Activated CD4-positive, alpha-beta T cell treated with anti-CD3 and anti-CD28 coated beads, Interleukin-2, amount 10 ng/mL, durations not matched to agents 24 days and 14 days (primary cell): ENCODE results near the gene ALK. TPM values are rescaled to one million over a fixed set of nuclear protein-coding genes. Genes with fewer than 3 reads are reported as not detected.

Experiments used
- DNase-seq: peaks from one replicate; pipeline ENCODE4 v3.0.0; 2022
- H3K27ac Mint-ChIP-seq: one replicate; pipeline ENCODE4 v1.8.0; 2022; ENCODE audit warnings: mild to moderate bottlenecking, mixed read lengths
- H3K27me3 Mint-ChIP-seq: one replicate; pipeline ENCODE4 v1.8.0; 2022; ENCODE audit warnings: mixed read lengths
- H3K36me3 Mint-ChIP-seq: one replicate; pipeline ENCODE4 v1.8.0; 2022; ENCODE audit warnings: low read depth, mild to moderate bottlenecking, mixed read lengths
- H3K4me1 Mint-ChIP-seq: one replicate; pipeline ENCODE4 v1.8.0; 2021; ENCODE audit warnings: mixed read lengths
- H3K4me3 Mint-ChIP-seq: one replicate; pipeline ENCODE4 v1.8.0; 2022; ENCODE audit warnings: mild to moderate bottlenecking, moderate library complexity, mixed read lengths
- H3K9me3 Mint-ChIP-seq: one replicate; pipeline ENCODE4 v1.8.0; 2021; ENCODE audit warnings: mixed read lengths
- intact Hi-C: fragments of 100-400 bp; cut with micrococcal nuclease; formaldehyde crosslinking; loops from one replicate; pipeline ENCODE4 v1.15.1; 2023
- total RNA-seq: library from RNA; stranded (reverse); gene quantifications from 2 replicates; pipeline ENCODE4 v1.2.3, GENCODE V29; 2022

The ALK gene
- total RNA-seq, 1 donor from 2014 or later, result not detected

DNA sequence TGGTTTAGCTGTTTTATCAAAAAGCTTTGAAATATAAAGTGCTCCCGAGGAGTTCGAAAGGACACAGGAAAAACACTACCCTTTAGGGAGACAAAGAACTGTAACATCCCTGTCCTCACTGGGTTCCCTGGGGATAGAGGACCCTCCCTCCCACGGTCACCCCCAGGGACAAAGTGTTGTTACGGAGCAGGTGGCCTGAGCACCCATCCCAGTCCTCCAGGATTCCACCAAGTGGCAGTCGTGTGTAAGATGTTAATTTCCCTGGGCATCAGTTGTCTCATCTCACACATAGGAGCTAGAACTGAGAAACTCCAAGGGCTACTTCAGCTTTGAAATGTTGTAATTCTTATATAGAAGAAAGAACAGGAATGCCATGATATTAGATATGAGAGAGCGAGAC is 137.7 kb downstream of the ALK start:
- H3K27ac Mint-ChIP-seq, result no peak overlapping the region
- H3K4me1 Mint-ChIP-seq, result peaks cover 2% of the 10 kb centered on the region
- H3K4me3 Mint-ChIP-seq, result no peak overlapping the region
- no peak for DNase-seq
- H3K36me3 Mint-ChIP-seq, result no peaks in the 10 kb centered on the region
- H3K9me3 Mint-ChIP-seq, result no peaks in the 10 kb centered on the region
- H3K27me3 Mint-ChIP-seq, result no peaks in the 10 kb centered on the region
- intact Hi-C loops, result no loop called here

DNA sequence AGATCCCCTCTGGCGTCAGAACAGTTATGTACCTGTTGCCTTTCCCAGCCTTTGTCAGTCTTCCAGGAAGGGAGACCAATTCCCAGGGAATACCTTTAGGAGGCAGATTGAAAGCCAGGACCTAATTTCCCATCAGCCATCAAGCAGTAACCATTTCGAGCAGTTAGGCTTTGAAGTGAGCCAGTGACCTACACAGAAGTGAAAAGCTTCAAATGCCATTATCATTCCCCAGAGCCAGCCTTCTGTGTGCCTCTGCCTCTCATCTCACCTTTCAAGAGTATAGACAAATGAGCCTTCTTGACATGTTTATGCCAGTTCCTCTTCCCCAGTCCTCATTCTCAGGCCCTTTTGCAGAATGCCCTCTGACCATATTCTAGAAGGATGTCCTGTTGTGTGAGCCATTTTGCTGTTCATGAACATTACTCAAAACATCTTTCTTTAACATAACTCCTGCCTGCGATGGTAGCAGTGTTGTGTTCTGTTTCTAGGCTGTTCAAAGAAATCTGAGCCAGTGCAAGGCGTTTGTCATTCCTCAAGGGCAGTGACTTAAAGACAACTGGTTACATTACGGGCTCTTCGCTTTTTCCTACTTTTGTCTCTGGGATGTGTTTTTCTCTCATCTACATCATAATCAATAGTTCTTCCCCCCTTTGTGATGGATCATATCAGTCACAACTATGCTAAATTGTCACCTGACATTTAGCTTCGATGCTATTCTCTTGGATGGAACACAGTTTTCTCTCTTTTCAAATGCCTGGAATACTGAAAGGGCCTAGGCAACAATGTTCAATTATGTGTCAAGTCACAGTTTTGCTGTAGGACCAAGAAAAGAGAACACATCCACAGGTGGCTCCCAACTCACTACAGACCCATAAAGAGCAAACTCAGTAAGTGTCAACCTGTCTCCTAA is 138.6 kb downstream of the ALK start:
- no peaks in the 10 kb centered on the region for H3K27me3 Mint-ChIP-seq

DNA sequence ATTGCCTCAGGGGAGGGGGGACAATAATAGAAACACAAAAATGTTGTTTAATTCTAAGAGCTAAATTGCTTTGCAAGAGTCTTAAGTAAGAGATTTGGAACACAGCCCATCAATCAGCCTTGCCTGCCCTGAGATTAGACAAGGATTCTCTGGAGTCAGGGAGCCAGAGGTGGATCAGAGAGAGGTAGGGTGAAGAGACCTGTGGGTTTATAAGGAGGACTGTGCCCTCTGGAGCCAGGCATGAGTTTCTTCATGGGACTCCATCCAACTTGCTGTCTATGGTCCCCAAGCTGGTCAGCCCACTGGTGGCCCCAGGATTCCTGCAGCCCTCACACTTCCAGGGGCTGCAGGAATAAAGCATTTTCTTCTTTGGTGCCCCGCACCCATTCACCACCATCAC is 139.3 kb downstream of the ALK start:
- no peak for DNase-seq
- H3K36me3 Mint-ChIP-seq, result no peaks in the 10 kb centered on the region

More for the DNA sequence above, 138.6 kb downstream of the ALK start:
- H3K36me3 Mint-ChIP-seq, result no peaks in the 10 kb centered on the region
- DNase-seq, result no peak
- H3K27ac Mint-ChIP-seq, result no peak overlapping the region
- H3K9me3 Mint-ChIP-seq, result no peaks in the 10 kb centered on the region
- no peak overlapping the region for H3K4me3 Mint-ChIP-seq
- H3K4me1 Mint-ChIP-seq, result peaks cover 2% of the 10 kb centered on the region
- intact Hi-C loops, result no loop called here

DNA sequence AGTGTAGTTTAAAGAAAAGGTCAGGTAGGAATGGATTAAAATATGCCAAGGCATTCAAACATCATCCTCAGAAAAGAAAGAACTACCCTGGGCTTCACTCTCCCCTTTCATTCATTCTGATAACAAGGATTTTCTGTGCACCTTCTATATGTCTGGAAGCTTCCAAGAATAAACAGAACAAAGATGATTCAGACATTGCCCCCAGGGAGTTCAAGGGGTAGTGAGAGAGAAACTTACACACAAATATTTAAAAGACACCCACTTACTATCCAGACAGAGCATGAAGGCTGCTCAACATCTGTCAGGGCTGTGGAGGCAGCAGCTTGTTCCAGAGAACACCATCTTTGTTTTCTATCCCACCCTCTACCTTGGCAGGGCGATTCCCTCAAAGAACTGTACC is 140.5 kb downstream of the ALK start:
- DNase-seq, result no peak
- Mint-ChIP-seq H3K27me3 (peaks cover under 1% of the 10 kb centered on the region), H3K27ac (no peak overlapping the region), H3K9me3 (no peaks in the 10 kb centered on the region), H3K4me3 (no peak overlapping the region), H3K4me1 (peaks cover 2% of the 10 kb centered on the region), H3K36me3 (no peaks in the 10 kb centered on the region)
- intact Hi-C loops, result no loop called here

More for the DNA sequence above, 139.3 kb downstream of the ALK start:
- Mint-ChIP-seq H3K27me3 (no peaks in the 10 kb centered on the region), H3K27ac (no peak overlapping the region), H3K9me3 (no peaks in the 10 kb centered on the region), H3K4me1 (peaks cover 2% of the 10 kb centered on the region), H3K4me3 (no peak overlapping the region)
- intact Hi-C loops, result no loop called here

DNA sequence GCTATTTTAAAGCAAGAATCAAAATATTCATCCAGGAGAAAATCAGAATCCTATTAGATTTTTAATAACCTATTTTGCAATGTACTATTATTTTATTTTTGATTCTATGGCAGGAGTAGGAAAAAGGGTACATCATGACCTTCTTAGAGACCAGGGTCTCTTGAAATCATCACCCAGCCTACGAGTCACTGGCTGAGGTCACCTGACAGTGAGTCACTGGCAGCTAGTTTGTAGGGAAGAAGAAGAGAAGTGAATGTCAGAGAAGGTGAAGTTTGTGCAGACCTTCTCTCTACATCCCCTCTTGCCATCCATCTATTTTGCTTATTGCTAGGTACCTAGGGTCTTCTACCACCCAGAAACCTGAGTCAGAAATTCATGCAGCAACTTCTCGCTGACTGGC is 144.2 kb downstream of the ALK start:
- no peaks in the 10 kb centered on the region for H3K9me3 Mint-ChIP-seq
- H3K36me3 Mint-ChIP-seq, result no peaks in the 10 kb centered on the region
- intact Hi-C loops, result no loop called here
- H3K4me1 Mint-ChIP-seq, result no peaks in the 10 kb centered on the region
- no peak for DNase-seq
- no peak overlapping the region for H3K4me3 Mint-ChIP-seq
- peaks cover 5% of the 10 kb centered on the region for H3K27me3 Mint-ChIP-seq
- no peak overlapping the region for H3K27ac Mint-ChIP-seq

DNA sequence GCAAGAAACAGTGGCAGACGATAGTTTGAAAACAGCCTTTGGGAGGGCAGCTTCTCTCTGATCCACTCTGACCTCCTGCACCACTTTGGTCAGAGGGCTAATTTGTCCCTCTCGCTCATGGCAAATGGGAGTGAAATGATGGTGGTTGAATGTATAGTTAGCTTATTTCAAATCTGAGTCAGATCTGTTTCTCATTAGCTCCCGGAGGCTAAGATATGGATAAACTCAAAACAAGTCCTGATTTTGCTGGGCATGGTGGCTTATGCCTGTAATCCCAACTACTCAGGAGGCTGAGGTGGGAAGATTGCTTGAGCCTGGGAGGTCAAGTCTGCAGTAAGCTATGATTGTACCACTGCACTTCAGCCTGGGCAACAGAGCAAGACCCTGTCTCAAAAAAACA is 145.0 kb downstream of the ALK start:
- no peak overlapping the region for H3K4me3 Mint-ChIP-seq
- intact Hi-C loops, result no loop called here
- peaks cover 5% of the 10 kb centered on the region for H3K27me3 Mint-ChIP-seq
- DNase-seq, result no peak
- no peaks in the 10 kb centered on the region for H3K9me3 Mint-ChIP-seq
- no peaks in the 10 kb centered on the region for H3K36me3 Mint-ChIP-seq
- no peaks in the 10 kb centered on the region for H3K4me1 Mint-ChIP-seq
- H3K27ac Mint-ChIP-seq, result no peak overlapping the region

DNA sequence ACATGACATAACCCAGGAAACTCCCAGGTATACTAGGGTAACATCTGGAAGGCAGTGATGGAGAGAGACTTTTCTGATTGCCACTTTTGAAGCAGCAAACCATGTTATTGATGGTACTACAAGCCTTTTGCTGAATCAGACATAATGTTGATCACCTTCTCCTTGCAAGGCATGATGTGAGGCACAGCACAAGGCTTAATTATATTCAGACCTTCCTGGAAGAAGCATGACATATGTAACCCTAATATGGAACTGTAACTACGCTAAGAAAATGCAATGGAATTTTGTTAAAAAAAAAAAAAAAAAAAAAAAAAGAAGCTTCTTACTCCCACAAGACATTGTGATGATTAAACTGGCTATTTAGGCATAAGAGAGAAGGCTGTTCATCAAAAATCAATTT is 145.4 kb downstream of the ALK start:
- no peak for DNase-seq
- H3K36me3 Mint-ChIP-seq, result no peaks in the 10 kb centered on the region
- peaks cover 5% of the 10 kb centered on the region for H3K27me3 Mint-ChIP-seq
- intact Hi-C loops, result no loop called here
- no peaks in the 10 kb centered on the region for H3K4me1 Mint-ChIP-seq
- no peak overlapping the region for H3K27ac Mint-ChIP-seq
- H3K4me3 Mint-ChIP-seq, result no peak overlapping the region
- H3K9me3 Mint-ChIP-seq, result no peaks in the 10 kb centered on the region

DNA sequence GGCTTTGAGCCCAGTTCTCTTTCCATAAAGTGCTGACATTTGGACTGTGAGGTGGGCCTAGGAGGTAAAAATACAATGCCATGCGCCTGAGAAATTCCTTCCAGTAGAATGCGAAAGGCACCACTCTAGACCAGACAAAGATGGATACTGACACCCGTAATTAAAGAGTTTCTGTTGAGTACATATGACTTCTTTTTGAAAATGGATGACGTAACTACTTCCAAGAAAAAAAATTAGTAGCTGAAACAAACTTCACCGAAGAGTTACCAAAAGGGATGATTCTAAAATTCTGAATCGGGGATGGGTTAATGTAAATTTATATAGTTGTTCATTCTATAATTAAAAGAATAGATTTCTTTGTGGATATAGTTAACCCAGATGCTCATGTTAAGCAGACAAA is 146.8 kb downstream of the ALK start:
- Mint-ChIP-seq H3K4me1 (no peaks in the 10 kb centered on the region), H3K4me3 (no peak overlapping the region), H3K27me3 (peaks cover 5% of the 10 kb centered on the region), H3K9me3 (no peaks in the 10 kb centered on the region), H3K27ac (no peak overlapping the region), H3K36me3 (no peaks in the 10 kb centered on the region)
- no peak for DNase-seq
- intact Hi-C loops, result no loop called here

DNA sequence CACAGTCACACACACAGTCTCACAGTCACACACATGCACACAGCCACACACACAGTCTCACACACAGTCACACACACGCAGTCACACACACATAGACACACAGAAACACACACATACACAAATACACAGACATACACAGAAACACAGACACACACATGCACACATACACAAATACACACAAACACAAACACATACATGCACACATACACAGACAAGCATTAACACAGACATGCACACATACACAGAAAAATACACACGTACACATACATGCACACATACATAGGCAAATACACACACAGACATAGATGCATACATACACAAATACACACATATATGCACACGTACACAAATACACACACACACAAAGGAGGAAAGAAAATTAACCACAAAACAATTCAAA is 150.5 kb downstream of the ALK start:
- Mint-ChIP-seq H3K36me3 (no peaks in the 10 kb centered on the region), H3K27me3 (peaks cover 7% of the 10 kb centered on the region), H3K27ac (no peak overlapping the region), H3K9me3 (no peaks in the 10 kb centered on the region), H3K4me3 (no peak overlapping the region), H3K4me1 (no peaks in the 10 kb centered on the region)
- intact Hi-C loops, result no loop called here
- DNase-seq, result no peak

DNA sequence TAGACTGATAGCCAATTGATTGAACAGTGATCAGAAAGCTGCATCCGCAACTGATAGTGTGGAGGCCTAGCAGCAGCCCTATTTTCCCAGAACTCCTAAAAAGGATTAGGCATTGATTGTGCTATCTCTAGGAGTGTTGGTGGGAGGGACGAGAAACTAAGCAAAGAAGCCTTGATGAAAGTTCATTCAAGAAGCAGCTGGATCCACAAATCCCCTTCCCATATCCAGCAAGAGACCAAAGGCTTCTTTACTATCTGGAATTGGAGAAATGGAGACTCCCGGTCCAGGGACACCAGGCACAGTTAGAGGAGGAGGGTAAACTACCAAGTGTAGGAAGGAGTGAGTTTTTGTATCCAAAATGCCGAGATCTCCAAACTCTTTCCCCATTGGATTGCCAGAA is 151.5 kb downstream of the ALK start:
- H3K9me3 Mint-ChIP-seq, result no peaks in the 10 kb centered on the region
- no peaks in the 10 kb centered on the region for H3K4me1 Mint-ChIP-seq
- H3K36me3 Mint-ChIP-seq, result no peaks in the 10 kb centered on the region
- intact Hi-C loops, result no loop called here
- H3K27ac Mint-ChIP-seq, result no peak overlapping the region
- H3K27me3 Mint-ChIP-seq, result peaks cover 5% of the 10 kb centered on the region
- no peak overlapping the region for H3K4me3 Mint-ChIP-seq
- no peak for DNase-seq

DNA sequence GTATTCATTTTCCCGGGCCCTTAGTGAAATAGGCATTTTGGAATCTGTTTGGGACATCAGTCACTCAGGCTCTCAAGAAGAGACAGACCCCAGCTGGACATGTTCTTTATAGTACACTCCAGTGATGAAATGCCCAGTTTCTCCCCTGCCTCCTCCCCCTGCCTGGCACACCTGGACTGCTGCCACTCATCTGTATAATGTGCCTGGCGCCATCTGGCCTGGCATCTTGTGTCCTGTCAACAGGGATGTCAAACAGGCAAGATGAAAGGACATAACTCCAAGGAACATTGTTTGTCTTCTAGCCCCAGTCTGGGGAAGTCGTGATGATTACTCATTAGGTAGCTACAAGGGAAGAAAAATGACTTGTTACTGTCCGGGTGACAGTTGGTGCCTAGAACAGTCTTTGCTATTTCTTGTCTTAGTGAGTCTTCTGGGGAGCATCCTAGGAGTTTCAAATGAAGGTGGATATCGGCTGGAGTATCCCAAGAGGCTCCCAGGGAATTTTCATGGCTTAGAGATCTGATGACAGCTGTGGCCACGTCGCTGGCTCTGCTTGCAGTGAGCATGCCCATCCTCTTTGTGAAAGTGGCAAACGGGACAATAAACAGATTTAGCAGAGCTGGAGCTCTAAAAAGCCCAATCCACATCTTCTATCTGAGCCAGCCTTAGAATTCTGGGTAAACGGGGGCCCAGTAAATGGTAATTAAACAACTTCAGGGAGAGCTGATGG is 153.6 kb downstream of the ALK start:
- Mint-ChIP-seq H3K4me1 (no peaks in the 10 kb centered on the region), H3K4me3 (no peak overlapping the region), H3K27me3 (peaks cover 4% of the 10 kb centered on the region), H3K9me3 (no peaks in the 10 kb centered on the region), H3K36me3 (no peaks in the 10 kb centered on the region), H3K27ac (no peak overlapping the region)
- no peak for DNase-seq
- intact Hi-C loops, result no loop called here

DNA sequence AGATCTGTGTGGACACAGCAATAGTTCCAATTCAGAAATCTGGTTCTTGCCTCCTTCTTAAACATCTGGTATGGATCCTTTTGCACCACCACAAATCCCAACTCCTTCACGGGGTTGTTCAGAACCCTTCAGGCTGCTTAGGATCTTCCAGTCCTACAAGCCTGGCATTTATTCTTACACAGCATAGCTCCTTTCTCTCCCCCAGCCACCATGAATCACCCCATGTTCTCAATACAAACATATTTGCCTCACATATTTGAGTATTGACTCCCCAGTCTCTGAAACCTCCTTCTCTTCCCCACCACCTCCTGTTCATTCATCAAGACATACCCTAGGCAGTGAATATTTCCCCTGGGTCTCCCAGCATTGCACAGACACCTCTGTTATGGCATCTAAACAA is 155.2 kb downstream of the ALK start:
- intact Hi-C loops, result no loop called here
- DNase-seq, result no peak
- no peaks in the 10 kb centered on the region for H3K36me3 Mint-ChIP-seq
- H3K27me3 Mint-ChIP-seq, result peaks cover 4% of the 10 kb centered on the region
- no peak overlapping the region for H3K27ac Mint-ChIP-seq
- H3K4me3 Mint-ChIP-seq, result no peak overlapping the region
- no peaks in the 10 kb centered on the region for H3K9me3 Mint-ChIP-seq
- no peaks in the 10 kb centered on the region for H3K4me1 Mint-ChIP-seq

DNA sequence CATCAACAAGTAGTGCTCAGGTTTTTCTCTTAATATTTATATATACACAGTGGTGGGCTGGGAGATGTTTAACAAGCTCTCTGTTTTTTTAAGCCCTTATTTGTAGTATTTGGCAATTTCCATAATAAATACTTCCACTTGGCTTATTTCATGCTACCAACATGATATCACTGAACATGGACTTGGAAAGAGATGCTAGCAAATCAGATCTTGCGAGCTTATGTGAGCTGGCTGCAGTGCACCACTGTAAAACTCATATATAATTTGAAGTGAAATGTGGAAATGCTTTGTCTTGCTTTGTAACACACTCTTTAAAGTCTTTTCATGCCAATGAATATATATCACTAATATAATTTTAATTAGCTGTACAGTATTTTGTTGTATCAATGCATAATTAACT is 155.7 kb downstream of the ALK start:
- H3K4me1 Mint-ChIP-seq, result no peaks in the 10 kb centered on the region
- H3K27me3 Mint-ChIP-seq, result peaks cover 4% of the 10 kb centered on the region
- no peak overlapping the region for H3K4me3 Mint-ChIP-seq
- intact Hi-C loops, result no loop called here
- DNase-seq, result no peak
- no peak overlapping the region for H3K27ac Mint-ChIP-seq
- H3K36me3 Mint-ChIP-seq, result no peaks in the 10 kb centered on the region
- H3K9me3 Mint-ChIP-seq, result no peaks in the 10 kb centered on the region

DNA sequence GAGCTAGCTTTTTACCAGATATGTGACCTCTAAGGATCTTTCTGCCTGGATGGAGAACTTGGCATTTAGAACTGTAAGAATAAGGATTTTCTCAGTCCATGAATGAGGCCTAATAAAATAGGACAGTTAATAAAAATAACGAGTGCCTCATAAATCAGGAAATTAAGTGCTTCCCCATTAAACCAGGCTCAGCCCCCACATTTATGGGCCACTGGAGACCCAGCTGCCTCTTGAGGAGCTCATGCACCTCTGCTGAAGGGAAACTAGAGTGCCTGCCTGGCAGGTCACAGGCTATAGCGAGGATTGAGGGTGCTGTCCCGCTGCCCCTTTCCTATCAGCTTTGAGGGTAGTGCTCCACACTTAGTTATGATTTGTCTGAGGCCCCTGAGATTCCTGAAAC is 158.0 kb downstream of the ALK start:
- Mint-ChIP-seq H3K27me3 (peaks cover 4% of the 10 kb centered on the region), H3K9me3 (no peaks in the 10 kb centered on the region), H3K4me1 (no peaks in the 10 kb centered on the region), H3K36me3 (no peaks in the 10 kb centered on the region), H3K4me3 (no peak overlapping the region), H3K27ac (no peak overlapping the region)
- intact Hi-C loops, result no loop called here
- no peak for DNase-seq
